Astrocyte of the cerebellum (primary cell): Measurements from ENCODE around the gene BRINP3.

Source experiments
- DNase-seq: peaks from one replicate; pipeline ENCODE4 v3.0.0-alpha.2; 2011; ENCODE audit warnings: low read depth
- H3K4me3 ChIP-seq: 2 replicates; pipeline ENCODE4 v1.5.1; 2011; ENCODE audit warnings: mild to moderate bottlenecking, low read depth, low read length, moderate library complexity
- in situ Hi-C: cut with HindIII; loops from 2 replicates; pipeline ENCODE4 v1.10.0; 2017; ENCODE audit warnings: low sequenced_read_pairs
- TF ChIP-seq, protein P1 (sequence below): IDR thresholded peaks from 2 replicates; pipeline ENCODE4 v1.5.1; 2012; ENCODE audit warnings: low read length, low read depth, moderate library complexity, mild to moderate bottlenecking; ENCODE audit errors: missing control alignments

Gene BRINP3

DNA sequence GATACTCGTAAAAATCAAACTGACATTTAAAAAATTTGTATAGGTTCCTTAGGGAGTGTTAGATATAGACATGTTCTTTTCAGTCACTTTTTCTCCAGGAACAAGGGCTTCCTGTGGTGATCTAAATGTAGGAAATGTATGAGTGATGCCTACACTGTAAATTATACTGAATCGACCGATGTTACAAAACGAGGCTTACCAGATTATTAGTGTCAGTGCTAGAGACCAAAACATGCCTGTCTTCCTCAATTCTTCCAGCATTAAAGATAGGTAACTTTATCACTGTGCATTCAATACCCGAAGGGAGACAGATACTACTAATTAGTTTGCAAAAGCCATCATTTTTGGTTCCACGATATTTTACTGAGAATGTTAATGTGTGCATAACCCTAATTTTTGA, 86.1 kb downstream of the BRINP3 start:
- in situ Hi-C loops = no loop called here
- TF ChIP-seq, protein P1, sequence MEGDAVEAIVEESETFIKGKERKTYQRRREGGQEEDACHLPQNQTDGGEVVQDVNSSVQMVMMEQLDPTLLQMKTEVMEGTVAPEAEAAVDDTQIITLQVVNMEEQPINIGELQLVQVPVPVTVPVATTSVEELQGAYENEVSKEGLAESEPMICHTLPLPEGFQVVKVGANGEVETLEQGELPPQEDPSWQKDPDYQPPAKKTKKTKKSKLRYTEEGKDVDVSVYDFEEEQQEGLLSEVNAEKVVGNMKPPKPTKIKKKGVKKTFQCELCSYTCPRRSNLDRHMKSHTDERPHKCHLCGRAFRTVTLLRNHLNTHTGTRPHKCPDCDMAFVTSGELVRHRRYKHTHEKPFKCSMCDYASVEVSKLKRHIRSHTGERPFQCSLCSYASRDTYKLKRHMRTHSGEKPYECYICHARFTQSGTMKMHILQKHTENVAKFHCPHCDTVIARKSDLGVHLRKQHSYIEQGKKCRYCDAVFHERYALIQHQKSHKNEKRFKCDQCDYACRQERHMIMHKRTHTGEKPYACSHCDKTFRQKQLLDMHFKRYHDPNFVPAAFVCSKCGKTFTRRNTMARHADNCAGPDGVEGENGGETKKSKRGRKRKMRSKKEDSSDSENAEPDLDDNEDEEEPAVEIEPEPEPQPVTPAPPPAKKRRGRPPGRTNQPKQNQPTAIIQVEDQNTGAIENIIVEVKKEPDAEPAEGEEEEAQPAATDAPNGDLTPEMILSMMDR = no peak
- no peak overlapping the region for H3K4me3 ChIP-seq
- DNase-seq = no peak

DNA sequence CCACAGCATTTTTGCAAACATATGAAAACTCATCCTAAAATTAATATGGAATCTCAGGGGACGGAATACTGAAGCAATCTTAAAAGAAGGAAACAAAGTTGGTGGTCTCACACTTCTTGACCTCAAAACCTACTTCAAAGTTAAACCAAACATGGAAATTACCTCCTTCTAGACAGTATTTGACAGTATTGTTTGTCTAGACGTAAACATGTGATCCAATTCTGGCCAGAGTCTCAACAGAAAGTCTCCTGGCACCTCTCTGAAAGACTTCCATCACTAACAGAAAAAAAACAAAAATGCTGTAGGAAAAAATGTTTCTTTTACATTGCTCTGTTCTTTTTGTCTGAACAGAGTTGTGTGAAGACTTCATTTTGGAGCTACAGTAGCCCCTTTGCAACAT, 99.7 kb downstream of the BRINP3 start:
- DNase-seq = no peak
- no peak overlapping the region for H3K4me3 ChIP-seq
- in situ Hi-C loops = no loop called here
- TF ChIP-seq, protein P1 = no peak

DNA sequence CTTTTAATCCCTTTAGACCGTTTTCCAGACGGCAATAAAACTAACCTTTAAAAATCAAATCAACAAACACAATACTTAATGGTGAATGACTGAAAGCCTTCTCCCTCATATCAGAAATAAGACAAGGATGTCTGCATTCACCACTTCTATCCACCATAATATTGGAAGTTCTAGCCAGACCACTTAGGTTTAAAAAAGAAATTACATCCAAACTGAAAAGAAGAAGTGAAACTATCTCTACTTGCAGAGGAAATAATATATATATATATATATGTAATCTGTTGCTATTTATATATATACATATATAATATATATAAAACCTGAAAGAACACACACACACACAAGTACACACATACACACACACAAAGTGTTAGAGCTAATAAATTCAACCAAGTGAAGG, 100.4 kb downstream of the BRINP3 start:
- TF ChIP-seq, protein P1 = no peak
- H3K4me3 ChIP-seq = no peak overlapping the region
- no peak for DNase-seq
- in situ Hi-C loops = no loop called here

DNA sequence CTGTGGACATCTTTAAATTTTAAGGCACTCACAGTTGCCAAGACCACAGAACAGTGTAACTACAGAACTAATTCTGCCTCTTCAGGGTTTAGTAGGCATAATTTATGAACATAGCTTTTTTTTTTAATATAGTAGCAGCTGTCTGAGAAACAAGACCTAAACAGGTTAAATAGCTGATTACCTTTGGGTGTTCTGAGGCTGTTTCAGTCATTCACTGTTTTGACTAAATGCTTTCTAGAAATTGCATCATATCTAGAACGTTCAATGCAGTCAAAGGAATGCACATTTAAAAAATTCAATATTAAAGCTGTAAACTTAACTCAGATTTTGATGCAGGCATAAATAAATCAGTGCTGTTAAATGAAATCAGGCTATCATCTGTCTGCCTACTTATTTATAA, 101.6 kb downstream of the BRINP3 start:
- in situ Hi-C loops = no loop called here
- no peak for DNase-seq
- H3K4me3 ChIP-seq = no peak overlapping the region
- TF ChIP-seq, protein P1 = no peak

DNA sequence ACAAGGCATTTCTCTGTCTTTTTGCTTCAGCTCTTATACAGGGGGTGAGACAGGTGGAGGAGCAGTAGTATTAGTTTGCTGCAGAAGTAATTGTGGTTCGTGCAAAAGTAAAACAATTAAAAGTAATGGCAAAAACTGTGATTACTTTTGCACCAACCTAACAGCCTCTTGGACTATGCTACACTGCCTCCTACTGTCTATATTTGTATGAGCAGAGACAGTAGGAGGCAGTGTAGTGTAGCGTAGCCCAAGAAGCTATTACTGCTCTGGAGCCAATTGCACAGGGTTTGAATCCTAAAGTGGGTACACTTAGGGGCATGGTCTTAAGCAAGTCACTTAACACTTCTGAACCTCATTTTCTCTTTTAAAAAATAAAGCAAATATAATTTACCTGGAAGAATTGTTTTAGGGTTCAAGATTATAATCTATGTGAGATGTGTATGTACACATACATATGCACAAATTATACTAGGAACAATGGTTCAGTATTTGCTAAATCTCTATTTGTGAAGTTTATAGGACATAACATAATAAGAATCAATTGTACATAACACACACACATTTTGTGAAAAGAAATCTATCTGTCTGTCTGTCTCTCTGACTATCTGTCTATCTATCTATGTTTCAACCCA, 103.8 kb downstream of the BRINP3 start:
- H3K4me3 ChIP-seq = no peak overlapping the region
- peak; percentile 6 for DNase-seq
- TF ChIP-seq, protein P1 = peak; percentile 53
- in situ Hi-C loops = no loop called here

DNA sequence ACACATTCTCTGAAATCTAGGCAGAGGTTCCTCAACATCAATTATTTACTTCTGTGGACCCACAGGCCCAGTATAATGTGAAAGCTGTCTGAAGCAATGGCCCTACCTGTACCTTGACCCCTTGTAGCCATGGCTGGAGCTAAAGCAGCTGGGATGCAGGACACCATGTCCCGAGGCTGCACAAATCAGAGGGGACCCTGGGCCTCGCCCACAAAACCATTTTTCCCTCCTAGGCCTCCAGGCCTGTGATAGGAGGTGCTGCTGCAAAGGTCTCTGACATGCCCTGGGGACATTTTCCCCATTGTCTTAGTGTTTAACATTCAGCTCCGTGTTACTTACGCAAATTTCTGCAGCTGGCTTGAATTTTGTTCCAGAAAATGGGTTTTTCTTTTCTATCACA, 110.5 kb downstream of the BRINP3 start:
- in situ Hi-C loops = no loop called here

More for the DNA sequence above, 110.5 kb downstream of the BRINP3 start:
- no peak overlapping the region for H3K4me3 ChIP-seq
- no peak for DNase-seq
- TF ChIP-seq, protein P1 = no peak
